ENCODE measurements around the gene NSUN7. TPM values are rescaled to one million over a fixed set of nuclear protein-coding genes. Genes with fewer than 3 reads are reported as not detected.

The NSUN7 gene
- total RNA-seq, 2 donors from 2014 or later = 6.8 to 21.8 TPM

DNA sequence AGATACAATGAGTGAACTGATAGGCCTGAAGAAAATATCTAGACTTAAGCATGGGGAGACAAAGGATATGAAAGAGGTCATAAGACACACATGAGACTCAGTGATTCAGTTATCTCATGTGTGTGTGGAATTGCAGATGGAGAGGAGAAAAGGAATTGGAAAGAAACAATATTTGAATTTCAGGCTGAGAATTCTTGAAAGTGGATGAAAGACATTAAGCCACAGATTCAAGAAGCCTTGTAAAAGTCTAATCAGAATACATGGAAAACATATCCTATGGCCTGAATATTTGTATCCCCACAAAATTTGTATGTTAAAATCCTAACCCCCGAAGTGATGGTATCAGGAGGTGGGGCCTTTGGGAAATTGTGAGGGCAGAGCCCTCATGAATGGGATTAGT lies 28.3 kb downstream of the NSUN7 start:
- no peak for ATAC-seq (ENCODE audit: insufficient number of reproducible peaks, low FRiP score, low read depth)
- Histone ChIP-seq H3K9me3 (peaks cover 9% of the 10 kb centered on the region), H3K4me3 (no peak overlapping the region), H3K27me3 (replicated peaks; ENCODE audit: insufficient read depth) (no peaks in the 10 kb centered on the region), H3K27ac (no peak overlapping the region), H3K4me1 (ENCODE audit: control insufficient read depth in 1 of 2, low read depth in 2 of 2) (no peaks in the 10 kb centered on the region), H3K36me3 (peaks cover 12% of the 10 kb centered on the region)
- TF ChIP-seq, protein P1, sequence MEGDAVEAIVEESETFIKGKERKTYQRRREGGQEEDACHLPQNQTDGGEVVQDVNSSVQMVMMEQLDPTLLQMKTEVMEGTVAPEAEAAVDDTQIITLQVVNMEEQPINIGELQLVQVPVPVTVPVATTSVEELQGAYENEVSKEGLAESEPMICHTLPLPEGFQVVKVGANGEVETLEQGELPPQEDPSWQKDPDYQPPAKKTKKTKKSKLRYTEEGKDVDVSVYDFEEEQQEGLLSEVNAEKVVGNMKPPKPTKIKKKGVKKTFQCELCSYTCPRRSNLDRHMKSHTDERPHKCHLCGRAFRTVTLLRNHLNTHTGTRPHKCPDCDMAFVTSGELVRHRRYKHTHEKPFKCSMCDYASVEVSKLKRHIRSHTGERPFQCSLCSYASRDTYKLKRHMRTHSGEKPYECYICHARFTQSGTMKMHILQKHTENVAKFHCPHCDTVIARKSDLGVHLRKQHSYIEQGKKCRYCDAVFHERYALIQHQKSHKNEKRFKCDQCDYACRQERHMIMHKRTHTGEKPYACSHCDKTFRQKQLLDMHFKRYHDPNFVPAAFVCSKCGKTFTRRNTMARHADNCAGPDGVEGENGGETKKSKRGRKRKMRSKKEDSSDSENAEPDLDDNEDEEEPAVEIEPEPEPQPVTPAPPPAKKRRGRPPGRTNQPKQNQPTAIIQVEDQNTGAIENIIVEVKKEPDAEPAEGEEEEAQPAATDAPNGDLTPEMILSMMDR (IDR thresholded peaks at IDR 0.05) = no peak
- no peak for DNase-seq (ENCODE audit: low spot score)

GRCh38 chr4:40782876-40783275 lies 33.1 kb downstream of the NSUN7 start:
- H3K9me3 ChIP-seq = peaks cover 6% of the 10 kb centered on the region
- no peak for DNase-seq (ENCODE audit: low spot score)

GRCh38 chr4:40785727-40786126 lies 36.0 kb downstream of the NSUN7 start:
- no peaks in the 10 kb centered on the region for H3K9me3 ChIP-seq
- H3K36me3 ChIP-seq = peaks cover 3% of the 10 kb centered on the region
- no peak overlapping the region for H3K4me3 ChIP-seq
- H3K27me3 ChIP-seq (replicated peaks; ENCODE audit: insufficient read depth) = no peaks in the 10 kb centered on the region
- no peaks in the 10 kb centered on the region for H3K4me1 ChIP-seq (ENCODE audit: control insufficient read depth in 1 of 2, low read depth in 2 of 2)
- TF ChIP-seq, protein P1 (IDR thresholded peaks at IDR 0.05) = no peak
- no peak for ATAC-seq (ENCODE audit: insufficient number of reproducible peaks, low FRiP score, low read depth)
- no peak overlapping the region for H3K27ac ChIP-seq
- DNase-seq (ENCODE audit: low spot score) = no peak

More at GRCh38 chr4:40782876-40783275, 33.1 kb downstream of the NSUN7 start:
- H3K27ac ChIP-seq = no peak overlapping the region
- no peaks in the 10 kb centered on the region for H3K4me1 ChIP-seq (ENCODE audit: control insufficient read depth in 1 of 2, low read depth in 2 of 2)
- no peak overlapping the region for H3K4me3 ChIP-seq
- no peaks in the 10 kb centered on the region for H3K27me3 ChIP-seq (replicated peaks; ENCODE audit: insufficient read depth)
- ATAC-seq (ENCODE audit: insufficient number of reproducible peaks, low FRiP score, low read depth) = no peak
- H3K36me3 ChIP-seq = peaks cover 8% of the 10 kb centered on the region
- TF ChIP-seq, protein P1 (IDR thresholded peaks at IDR 0.05) = no peak

DNA sequence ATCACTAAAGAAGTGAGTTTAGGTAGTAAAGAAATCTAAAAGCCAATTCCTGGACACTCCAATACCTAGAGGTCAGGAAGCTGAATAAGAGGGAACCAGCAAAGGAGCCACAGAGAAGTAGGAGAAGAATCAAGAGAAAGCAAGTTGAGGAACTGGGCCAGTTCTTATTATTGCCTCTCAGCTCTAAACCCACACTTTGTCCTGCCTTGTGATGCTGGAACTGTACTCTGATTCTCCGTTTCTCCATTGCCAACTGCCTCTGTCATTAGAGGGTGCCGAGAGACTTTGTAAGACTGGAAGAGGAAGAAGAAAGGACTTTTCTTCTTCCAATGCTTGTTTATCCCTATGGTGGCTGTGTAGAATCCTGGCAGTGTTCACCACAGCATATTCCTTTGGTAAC lies 38.6 kb downstream of the NSUN7 start:
- TF ChIP-seq, protein P1 (IDR thresholded peaks at IDR 0.05) = no peak
- H3K27ac ChIP-seq = no peak overlapping the region
- no peak for DNase-seq (ENCODE audit: low spot score)
- H3K27me3 ChIP-seq (replicated peaks; ENCODE audit: insufficient read depth) = no peaks in the 10 kb centered on the region
- H3K9me3 ChIP-seq = no peaks in the 10 kb centered on the region
- H3K4me3 ChIP-seq = no peak overlapping the region
- no peaks in the 10 kb centered on the region for H3K4me1 ChIP-seq (ENCODE audit: control insufficient read depth in 1 of 2, low read depth in 2 of 2)
- no peak for ATAC-seq (ENCODE audit: insufficient number of reproducible peaks, low FRiP score, low read depth)
- no peaks in the 10 kb centered on the region for H3K36me3 ChIP-seq

- TF ChIP-seq, protein P1 (IDR thresholded peaks at IDR 0.05) = no peak
- ATAC-seq (ENCODE audit: insufficient number of reproducible peaks, low FRiP score, low read depth) (no peak), DNase-seq (ENCODE audit: low spot score) (no peak)
- Histone ChIP-seq H3K27me3 (replicated peaks; ENCODE audit: insufficient read depth) (no peaks in the 10 kb centered on the region), H3K4me3 (no peak overlapping the region), H3K4me1 (ENCODE audit: control insufficient read depth in 1 of 2, low read depth in 2 of 2) (no peaks in the 10 kb centered on the region), H3K9me3 (no peaks in the 10 kb centered on the region), H3K27ac (no peak overlapping the region), H3K36me3 (no peaks in the 10 kb centered on the region)
Measured at GRCh38 chr4:40789031-40789430, 39.3 kb downstream of the NSUN7 start.

Data from thoracic aorta (tissue), 2 donors.